Fibroblast of lung (primary cell): ENCODE results near the gene EGR4. TPM values are rescaled to one million over a fixed set of nuclear protein-coding genes. Genes with fewer than 3 reads are reported as not detected.

Experiments
- DNase-seq, 2 donors: peaks; one replicate each; pipeline versions ENCODE4 v3.0.0 to v3.0.0-alpha.2; 2010; ENCODE audit warnings: low read depth in 2 of 2
- H2AFZ ChIP-seq: 2 replicates; pipeline ENCODE4 v1.5.1; 2012; ENCODE audit warnings: low read length, control low read depth, inconsistent platforms
- H3K27ac ChIP-seq: 2 replicates; pipeline ENCODE4 v1.5.1; 2011; ENCODE audit warnings: low read length, control low read depth; ENCODE audit not compliant: insufficient read depth
- H3K27me3 ChIP-seq: 2 replicates; pipeline ENCODE4 v1.5.1; 2011; ENCODE audit warnings: mild to moderate bottlenecking, low read length; ENCODE audit not compliant: control insufficient read depth, insufficient read depth
- H3K36me3 ChIP-seq: 2 replicates; pipeline ENCODE4 v1.5.1; 2011; ENCODE audit warnings: low read length; ENCODE audit not compliant: control insufficient read depth, insufficient read depth
- H3K4me1 ChIP-seq: 2 replicates; pipeline ENCODE4 v1.5.1; 2011; ENCODE audit warnings: low read length; ENCODE audit not compliant: control insufficient read depth, insufficient read depth; ENCODE audit errors: extremely low read depth
- H3K4me2 ChIP-seq: 2 replicates; pipeline ENCODE4 v1.5.1; 2011; ENCODE audit warnings: low read length, control low read depth; ENCODE audit not compliant: insufficient read depth; ENCODE audit errors: extremely low read depth
- H3K4me3 ChIP-seq, 4 experiments: fragments of 200-600 bp in 1 of 4; sonication (generic) in 1 of 4; replicated peaks in 1 of 4; 2 replicates each; pipeline ENCODE4 v1.5.1; 2011 to 2016; ENCODE audit warnings: low read length in 4 of 4, low read depth in 3 of 4, mild to moderate bottlenecking in 3 of 4, control low read depth in 2 of 4, inconsistent platforms in 1 of 4, mixed read lengths in 1 of 4; ENCODE audit not compliant: insufficient read depth in 1 of 4; ENCODE audit errors: control extremely low read depth in 1 of 4
- H3K79me2 ChIP-seq: 2 replicates; pipeline ENCODE4 v1.5.1; 2012; ENCODE audit warnings: mild to moderate bottlenecking, low read length, inconsistent platforms; ENCODE audit not compliant: control insufficient read depth, insufficient read depth
- H3K9ac ChIP-seq: 2 replicates; pipeline ENCODE4 v1.5.1; 2011; ENCODE audit warnings: mild to moderate bottlenecking, low read length, control low read depth; ENCODE audit not compliant: insufficient read depth
- H3K9me3 ChIP-seq: 2 replicates; pipeline ENCODE4 v1.5.1; 2012; ENCODE audit warnings: low read depth, low read length; ENCODE audit not compliant: control insufficient read depth, insufficient read depth
- H4K20me1 ChIP-seq: 2 replicates; pipeline ENCODE4 v1.5.1; 2011; ENCODE audit warnings: low read length; ENCODE audit not compliant: control insufficient read depth, insufficient read depth; ENCODE audit errors: extremely low read depth
- EZH2 ChIP-seq: IDR thresholded peaks from 2 replicates; pipeline ENCODE4 v1.5.1; 2012; ENCODE audit warnings: low read length, control low read depth, mild to moderate bottlenecking; ENCODE audit errors: missing control alignments
- polyA plus RNA-seq, 2 donors: library from polyadenylated mRNA; depleted of rRNA in 1 of 2; stranded (reverse) in 1 of 2; unstranded in 1 of 2; fragments of >200 nt; gene quantifications; 2 replicates each; pipeline ENCODE4 v1.2.1, GENCODE V29; 2011 to 2012; ENCODE audit warnings: missing spikeins in 1 of 2
- total RNA-seq: library from RNA; depleted of rRNA; stranded (reverse); fragments of >200 nt; gene quantifications from 2 replicates; pipeline ENCODE4 v1.2.1, GENCODE V29; 2014
- TF ChIP-seq, protein P1 (sequence below), 2 donors: IDR thresholded peaks in 1 of 2; conservative IDR thresholded peaks in 1 of 2; 1 replicate in 1 of 2; 2 replicates in 1 of 2; pipeline ENCODE4 v1.5.1; 2011 to 2012; ENCODE audit warnings: low read length in 2 of 2, control low read depth in 1 of 2, inconsistent platforms in 1 of 2, low read depth in 1 of 2, mild to moderate bottlenecking in 1 of 2

The EGR4 gene
- total and polyA plus RNA-seq, 2 donors (not counting 1 experiment from before 2014, with no cell fraction given): not detected

DNA sequence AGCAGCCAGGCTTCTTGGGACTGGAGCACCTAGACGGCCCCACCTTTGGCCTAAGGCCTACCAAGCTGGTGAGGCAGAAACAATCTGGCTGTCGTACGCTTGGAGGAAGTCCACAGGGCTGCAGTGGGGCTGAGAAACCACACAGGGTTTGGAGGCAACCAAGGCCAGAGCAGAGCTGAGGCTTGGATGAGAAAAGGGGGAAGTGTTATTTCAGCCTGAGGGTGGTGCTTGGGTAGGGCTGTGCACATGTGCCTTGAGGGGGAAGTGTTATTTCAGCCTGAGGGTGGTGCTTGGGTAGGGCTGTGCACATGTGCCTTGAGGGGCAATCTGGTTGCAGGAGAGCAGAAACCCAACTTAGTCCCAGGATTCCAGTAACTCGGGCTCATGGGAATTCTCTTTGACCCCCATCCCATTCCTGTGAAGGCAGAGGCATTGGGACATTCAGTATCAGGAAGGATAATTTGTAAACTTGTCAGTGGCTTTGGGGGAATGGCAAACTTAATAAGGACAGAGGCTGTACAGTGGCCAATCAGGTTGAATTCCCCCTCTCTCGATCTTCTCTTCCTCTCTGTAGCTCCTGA lies 8.1 kb downstream of the EGR4 start:
- no peaks in the 10 kb centered on the region for H4K20me1 ChIP-seq
- H3K4me3 ChIP-seq: peak overlapping the region in 1 of 4 experiments; percentile 63
- peaks cover 30% of the 10 kb centered on the region for H3K27me3 ChIP-seq
- TF ChIP-seq EZH2: no peak
- TF ChIP-seq, protein P1, sequence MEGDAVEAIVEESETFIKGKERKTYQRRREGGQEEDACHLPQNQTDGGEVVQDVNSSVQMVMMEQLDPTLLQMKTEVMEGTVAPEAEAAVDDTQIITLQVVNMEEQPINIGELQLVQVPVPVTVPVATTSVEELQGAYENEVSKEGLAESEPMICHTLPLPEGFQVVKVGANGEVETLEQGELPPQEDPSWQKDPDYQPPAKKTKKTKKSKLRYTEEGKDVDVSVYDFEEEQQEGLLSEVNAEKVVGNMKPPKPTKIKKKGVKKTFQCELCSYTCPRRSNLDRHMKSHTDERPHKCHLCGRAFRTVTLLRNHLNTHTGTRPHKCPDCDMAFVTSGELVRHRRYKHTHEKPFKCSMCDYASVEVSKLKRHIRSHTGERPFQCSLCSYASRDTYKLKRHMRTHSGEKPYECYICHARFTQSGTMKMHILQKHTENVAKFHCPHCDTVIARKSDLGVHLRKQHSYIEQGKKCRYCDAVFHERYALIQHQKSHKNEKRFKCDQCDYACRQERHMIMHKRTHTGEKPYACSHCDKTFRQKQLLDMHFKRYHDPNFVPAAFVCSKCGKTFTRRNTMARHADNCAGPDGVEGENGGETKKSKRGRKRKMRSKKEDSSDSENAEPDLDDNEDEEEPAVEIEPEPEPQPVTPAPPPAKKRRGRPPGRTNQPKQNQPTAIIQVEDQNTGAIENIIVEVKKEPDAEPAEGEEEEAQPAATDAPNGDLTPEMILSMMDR (conservative IDR thresholded peaks at IDR 0.05 in 1 of 2, IDR thresholded peaks at IDR 0.05 in 1 of 2; ENCODE audit: low read depth in 1 of 2, low read length in 2 of 2): no peak
- H3K9ac ChIP-seq: no peak overlapping the region
- no peaks in the 10 kb centered on the region for H3K4me1 ChIP-seq
- no peaks in the 10 kb centered on the region for H3K9me3 ChIP-seq
- no peak overlapping the region for H2AFZ ChIP-seq
- H3K79me2 ChIP-seq: no peaks in the 10 kb centered on the region
- H3K36me3 ChIP-seq: no peaks in the 10 kb centered on the region
- no peak overlapping the region for H3K27ac ChIP-seq
- H3K4me2 ChIP-seq: no peak overlapping the region
- no peak for DNase-seq

DNA sequence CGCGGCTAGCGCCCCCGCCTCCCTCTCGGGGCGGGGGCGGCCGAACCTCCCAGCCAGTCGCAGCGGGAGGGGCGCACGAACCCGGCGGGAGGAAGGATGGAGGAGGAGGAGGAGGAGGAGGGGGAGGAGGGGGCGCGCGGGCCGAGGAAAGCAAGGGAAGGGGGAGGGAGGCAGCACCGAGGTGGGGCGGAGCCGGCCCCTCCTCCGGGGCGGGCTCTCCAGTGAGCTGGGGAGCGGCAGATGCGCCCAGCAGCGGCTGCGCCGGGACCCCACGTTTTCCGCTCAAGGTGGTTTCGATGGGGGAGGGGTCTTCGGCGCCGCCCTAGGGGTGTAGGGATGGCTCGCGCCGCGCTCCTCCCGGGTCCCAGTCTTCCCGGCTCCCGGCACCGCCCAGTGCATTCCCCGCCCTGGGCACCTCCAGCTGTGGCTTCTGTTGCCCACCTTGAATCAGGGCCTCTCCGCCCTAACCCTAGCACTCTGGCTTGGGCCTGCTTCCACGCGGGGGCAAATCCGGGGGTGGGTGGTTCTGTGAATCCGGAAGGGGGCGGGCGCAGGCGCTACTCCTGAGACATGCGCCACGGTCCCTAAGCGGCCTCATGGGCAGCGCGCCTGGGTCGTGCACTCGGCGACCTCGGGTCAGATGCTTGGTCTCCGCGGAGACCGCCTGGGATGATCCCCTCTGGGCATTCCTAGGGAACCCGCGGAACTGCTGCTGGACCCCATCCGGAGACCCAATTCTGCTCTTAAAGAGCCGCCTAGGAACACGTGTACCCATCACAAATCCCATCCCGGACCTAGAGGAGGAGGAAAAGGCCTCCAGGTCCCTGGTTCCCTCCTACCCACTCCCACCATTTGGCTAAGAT lies 8.8 kb downstream of the EGR4 start, which contains the start of gene FBXO41:
Gene FBXO41, minus strand, starts transcription at position 183 of the 863 bp plus-strand sequence. CDS start 14,848 bp downstream, outside the sequence.
- peak within 1 kb of the TSS; percentile 66 for H3K4me2 ChIP-seq
- no peaks in the 10 kb centered on the region for H3K4me1 ChIP-seq
- no peaks in the 10 kb centered on the region for H3K9me3 ChIP-seq
- no peak within 1 kb of the TSS for H3K9ac ChIP-seq
- H2AFZ ChIP-seq: peak within 1 kb of the TSS; percentile 46
- no peaks in the 10 kb centered on the region for H3K36me3 ChIP-seq
- H3K79me2 ChIP-seq: no peaks in the 10 kb centered on the region
- peak within 1 kb of the TSS; percentile 36 to 63 (median 50) for H3K4me3 ChIP-seq
- peaks cover 25% of the 10 kb centered on the region for H3K27me3 ChIP-seq
- no peak for TF ChIP-seq EZH2
- TF ChIP-seq, protein P1 (conservative IDR thresholded peaks at IDR 0.05 in 1 of 2, IDR thresholded peaks at IDR 0.05 in 1 of 2; ENCODE audit: low read depth in 1 of 2, low read length in 2 of 2): no peak
- no peak within 1 kb of the TSS for H3K27ac ChIP-seq
- no peaks in the 10 kb centered on the region for H4K20me1 ChIP-seq
- DNase-seq: peak; percentile 26 to 30

DNA sequence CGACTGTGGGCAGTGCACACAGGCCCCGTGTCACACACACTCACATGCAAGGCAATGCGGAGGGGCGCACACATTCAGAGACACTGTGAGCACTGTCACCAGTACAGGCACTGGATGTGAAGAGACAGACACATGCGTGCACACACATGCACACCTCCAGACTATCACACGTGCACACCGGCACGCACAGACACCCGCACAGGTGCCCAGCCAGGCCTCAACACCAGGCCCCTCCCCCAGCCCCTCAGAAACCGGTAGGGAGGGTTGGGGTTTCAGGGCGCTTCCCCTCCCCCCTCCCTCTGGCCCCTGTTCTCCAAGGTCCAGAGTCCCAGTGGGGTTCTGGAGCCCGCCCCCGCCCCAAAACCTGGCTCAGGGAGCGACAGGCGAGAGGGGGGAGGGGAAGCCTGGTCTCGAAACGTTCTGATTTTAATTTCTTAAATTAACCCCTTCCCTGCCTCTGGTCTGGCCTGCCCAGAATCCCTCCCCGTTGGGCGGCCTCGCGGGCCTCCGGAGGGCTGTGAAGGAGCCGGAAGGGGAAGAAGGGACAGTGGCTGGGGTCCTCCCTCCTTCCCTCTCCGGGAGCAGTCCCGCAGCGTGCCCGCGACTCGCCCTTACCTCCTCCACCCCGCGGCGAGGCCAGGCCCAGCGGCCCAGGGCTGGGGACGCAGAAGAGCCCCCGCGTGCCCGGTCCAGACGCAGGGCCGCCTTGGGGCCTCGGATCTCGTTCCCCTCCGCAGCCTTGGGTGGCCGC lies 9.6 kb downstream of the EGR4 start:
- DNase-seq: no peak
- Histone ChIP-seq H3K4me2 (peak overlapping the region; percentile 66), H3K9me3 (no peaks in the 10 kb centered on the region), H2AFZ (peak overlapping the region; percentile 46), H3K4me3 (peak overlapping the region; percentile 36 to 63 (median 48)), H3K27me3 (peaks cover 25% of the 10 kb centered on the region), H3K27ac (no peak overlapping the region), H3K79me2 (no peaks in the 10 kb centered on the region), H3K36me3 (no peaks in the 10 kb centered on the region), H4K20me1 (no peaks in the 10 kb centered on the region), H3K4me1 (no peaks in the 10 kb centered on the region), H3K9ac (no peak overlapping the region)
- TF ChIP-seq, protein P1 (conservative IDR thresholded peaks at IDR 0.05 in 1 of 2, IDR thresholded peaks at IDR 0.05 in 1 of 2; ENCODE audit: low read depth in 1 of 2, low read length in 2 of 2): no peak
- TF ChIP-seq EZH2: no peak
